Activated T-cell treated with anti-CD3 and anti-CD28 coated beads, Interleukin-2, amount 50 U/mL, for 48 hours (primary cell): ENCODE measurements around the gene AMZ2.

ENCODE experiments used
- DNase-seq, 2 experiments: peaks; one replicate each; pipeline ENCODE4 v3.0.0-alpha.2; 2020

Gene AMZ2

GRCh38 chr17:68291836-68292688 lies 44.2 kb downstream of the AMZ2 start:
- DNase-seq: peak; percentile 88 to 91

- DNase-seq: no peak
These were observed 44.8 kb downstream of the AMZ2 start for GRCh38 chr17:68292689-68293040.

- no peak for DNase-seq
These were observed 45.8 kb downstream of the AMZ2 start for GRCh38 chr17:68293490-68294195.

GRCh38 chr17:68294196-68294555 lies 46.3 kb downstream of the AMZ2 start:
- DNase-seq: no peak

- no peak for DNase-seq
These were observed 46.8 kb downstream of the AMZ2 start for GRCh38 chr17:68294617-68295016.

- peak; percentile 71 to 77 for DNase-seq
These were observed 47.2 kb downstream of the AMZ2 start for GRCh38 chr17:68295086-68295485.

- DNase-seq: peak; percentile 39 to 53
These were observed 48.7 kb downstream of the AMZ2 start for GRCh38 chr17:68296217-68297191.

- DNase-seq: no peak
These were observed 49.4 kb downstream of the AMZ2 start for GRCh38 chr17:68297195-68297594.

- DNase-seq: no peak
These were observed 50.8 kb downstream of the AMZ2 start for GRCh38 chr17:68298601-68299000.

GRCh38 chr17:68299817-68300216 lies 52.0 kb downstream of the AMZ2 start:
- no peak for DNase-seq

- no peak for DNase-seq
These were observed 53.7 kb downstream of the AMZ2 start for GRCh38 chr17:68301438-68301959.

- DNase-seq: no peak
These were observed 54.3 kb downstream of the AMZ2 start for GRCh38 chr17:68302066-68302564.

GRCh38 chr17:68302666-68303065 lies 54.8 kb downstream of the AMZ2 start:
- no peak for DNase-seq

GRCh38 chr17:68304706-68305105 lies 56.9 kb downstream of the AMZ2 start:
- no peak for DNase-seq

GRCh38 chr17:68305142-68305541 lies 57.3 kb downstream of the AMZ2 start:
- DNase-seq: no peak
